ENCODE data around the gene IL6ST.

The IL6ST gene

DNA sequence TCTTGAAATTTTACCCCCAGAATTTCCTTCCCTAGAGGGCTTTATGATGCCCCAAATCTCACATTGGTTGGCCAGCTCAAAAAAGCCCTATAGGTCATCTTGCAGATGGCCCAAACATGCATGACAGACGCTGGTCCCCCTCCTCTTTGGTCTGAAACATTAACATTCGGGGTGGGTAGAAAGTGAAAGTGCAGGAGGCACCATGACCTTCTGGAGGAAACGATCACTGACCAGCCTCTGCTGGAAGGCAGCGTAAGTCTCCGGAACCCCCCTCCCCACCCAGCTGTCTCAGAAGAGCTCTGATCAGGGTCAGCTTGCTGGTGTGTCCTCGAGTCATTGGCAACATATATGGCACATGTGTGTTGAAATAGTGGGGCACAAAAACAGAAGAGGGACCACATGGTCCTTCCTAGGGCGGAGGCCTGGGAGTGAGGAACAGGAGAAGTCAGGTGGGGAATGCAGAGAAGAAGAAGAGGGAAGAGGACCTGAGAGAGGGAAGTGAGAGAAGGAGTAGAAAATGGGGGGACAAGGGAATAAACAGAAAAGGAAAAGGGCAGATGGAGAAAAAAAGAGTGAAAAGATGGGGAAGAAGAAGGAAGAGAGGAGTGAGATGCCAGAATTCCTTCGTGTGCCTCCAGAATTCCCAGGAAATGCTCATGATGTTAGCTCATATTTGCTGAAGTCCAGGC lies 97.4 kb downstream of the IL6ST start:
- no peak for DNase-seq (ENCODE audit: low read depth in 1 of 2, low spot score in 1 of 2)

DNA sequence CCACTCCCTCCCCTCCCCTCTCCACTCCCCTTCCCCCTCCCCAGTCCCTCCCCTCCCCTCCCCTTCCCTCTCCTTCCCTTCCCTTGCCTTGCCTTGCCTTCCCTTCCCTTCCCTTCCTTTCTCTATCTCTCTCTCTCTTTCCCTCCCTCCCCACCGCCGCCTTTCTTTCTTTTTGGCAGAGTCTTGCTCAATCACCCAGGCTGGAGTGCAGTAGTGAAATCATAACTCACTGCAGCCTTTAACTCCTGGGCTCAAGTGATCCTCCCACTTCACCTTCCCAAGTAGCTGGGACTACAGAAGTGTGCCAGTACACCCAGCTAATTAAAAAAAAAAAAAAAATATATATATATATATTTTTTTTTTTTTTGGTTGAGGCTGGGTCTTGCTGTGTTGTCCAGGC lies 98.1 kb downstream of the IL6ST start:
- no peak for DNase-seq (ENCODE audit: low read depth in 1 of 2, low spot score in 1 of 2)

DNA sequence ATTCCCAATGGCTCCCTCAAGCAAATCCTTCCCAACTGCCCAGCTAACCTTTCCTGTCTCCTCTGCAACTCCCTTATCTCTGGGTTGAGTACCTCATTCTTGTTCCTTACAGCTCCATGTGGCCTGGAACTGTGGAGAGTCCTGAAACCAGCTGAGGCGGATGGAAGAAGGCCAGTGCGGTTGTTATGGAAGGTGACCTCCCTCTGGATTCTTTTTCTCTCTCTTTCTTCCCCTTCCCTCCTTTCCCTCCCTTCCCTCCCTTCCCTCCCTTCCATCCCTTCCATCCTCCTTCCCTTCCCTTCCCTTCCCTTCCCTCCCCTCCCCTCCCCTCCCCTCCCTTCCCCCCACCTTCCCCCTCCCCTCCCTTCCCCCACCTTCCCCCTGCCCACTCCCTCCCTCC lies 98.5 kb downstream of the IL6ST start:
- DNase-seq (ENCODE audit: low read depth in 1 of 2, low spot score in 1 of 2), result no peak

DNA sequence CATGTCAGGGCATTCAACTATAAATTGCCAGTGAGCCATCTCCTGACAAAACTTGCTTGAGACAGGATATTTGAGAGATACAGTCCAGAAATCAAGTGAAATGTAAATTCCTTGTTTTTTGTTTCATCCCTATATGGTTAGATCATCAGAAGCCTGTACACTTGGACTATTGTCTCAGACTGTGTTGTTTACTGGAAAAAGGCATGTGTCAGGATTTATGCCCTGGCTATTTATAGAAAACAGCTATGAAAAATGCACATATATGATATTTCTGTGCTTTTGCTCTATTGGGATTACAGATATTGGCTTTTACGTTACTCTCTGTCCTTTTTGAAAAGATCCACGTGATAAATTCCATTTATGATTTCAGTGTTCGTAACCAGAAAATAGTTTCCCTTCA lies 99.4 kb downstream of the IL6ST start:
- DNase-seq (ENCODE audit: low read depth in 1 of 2, low spot score in 1 of 2), result no peak

DNA sequence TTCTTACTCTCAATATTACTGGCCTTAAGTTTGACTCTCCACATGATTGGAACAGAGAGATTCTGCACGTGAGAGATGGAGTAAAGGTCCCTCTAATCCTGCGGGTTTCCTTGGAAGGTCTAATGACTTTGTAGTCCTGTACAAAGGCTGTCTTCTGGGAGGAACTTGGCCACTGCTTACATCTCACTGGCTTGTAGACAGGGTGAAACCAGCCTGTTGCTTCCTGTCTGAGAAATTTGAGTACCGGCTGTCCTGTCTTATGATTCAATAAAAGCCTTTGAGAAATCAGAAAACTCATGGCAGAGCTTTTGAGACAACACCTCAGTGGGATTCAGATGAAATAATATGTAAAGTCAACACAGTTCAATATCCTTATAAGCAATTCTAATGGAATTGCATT lies 100.6 kb downstream of the IL6ST start:
- DNase-seq (ENCODE audit: low read depth in 1 of 2, low spot score in 1 of 2), result no peak

DNA sequence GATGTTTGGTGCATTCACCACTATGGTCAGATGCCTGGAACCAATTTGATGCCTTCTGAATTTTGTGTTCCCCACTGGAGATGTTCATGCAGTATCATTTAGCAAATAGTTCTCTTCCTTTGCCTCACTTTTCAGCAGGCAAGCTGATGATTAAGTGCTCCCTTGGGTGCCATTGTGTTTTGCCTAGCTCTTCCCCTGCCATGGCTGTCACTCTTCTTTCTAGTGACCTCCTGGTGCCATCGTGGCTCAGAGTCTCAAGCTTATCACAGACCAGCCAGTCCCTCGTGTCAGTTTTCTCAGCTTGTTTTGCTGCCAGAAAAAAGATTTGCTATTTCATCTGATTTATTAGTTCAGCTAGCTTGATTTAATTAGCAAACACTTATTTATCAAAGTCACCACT lies 102.3 kb downstream of the IL6ST start:
- no peak for DNase-seq (ENCODE audit: low read depth in 1 of 2, low spot score in 1 of 2)

DNA sequence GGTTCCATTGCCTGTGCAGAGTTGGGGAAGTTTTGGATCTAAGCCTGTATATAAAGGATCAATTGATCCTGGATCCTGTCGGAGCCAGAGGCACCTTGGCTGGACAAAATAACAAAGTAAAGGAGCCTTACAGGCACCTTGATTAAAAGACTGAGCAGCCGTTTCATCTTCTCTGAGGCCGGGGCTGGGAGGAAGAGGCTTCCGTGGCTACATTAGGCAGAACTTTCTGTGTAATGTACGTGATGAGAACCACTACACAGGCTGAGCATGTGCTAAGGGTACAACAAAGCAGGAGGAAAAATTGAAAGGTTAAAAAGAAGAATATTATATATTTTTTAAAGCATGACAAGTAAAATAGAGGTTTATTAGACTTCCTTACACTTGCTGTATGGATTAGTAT lies 106.6 kb downstream of the IL6ST start:
- no peak for DNase-seq (ENCODE audit: low read depth in 1 of 2, low spot score in 1 of 2)

DNA sequence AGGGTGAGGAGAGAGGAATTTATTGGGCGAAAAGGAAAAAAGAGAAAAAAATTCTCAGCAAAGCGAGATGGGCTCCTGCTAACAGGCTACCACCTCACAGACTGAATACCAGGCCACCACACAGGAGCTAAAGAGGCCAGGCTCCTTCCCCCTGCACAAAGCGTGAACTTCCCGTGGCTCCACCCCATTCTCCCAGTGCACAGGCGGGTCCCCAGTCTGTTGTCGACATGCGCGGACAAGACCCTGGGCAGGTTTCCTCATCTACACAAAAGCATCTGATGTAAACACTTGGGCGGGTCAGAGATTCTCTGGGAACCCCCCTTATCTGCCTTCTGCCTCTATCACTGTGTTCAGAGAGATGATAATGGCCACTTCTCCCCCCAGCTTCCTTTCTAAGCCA lies 109.4 kb downstream of the IL6ST start:
- no peak for DNase-seq (ENCODE audit: low read depth in 1 of 2, low spot score in 1 of 2)
